SHP77 treated with DMSO at 0.1 percent for 48 hours (cell line): ENCODE data around the gene ARSG.
A peak's percentile ranks its signal among the peaks of the same experiment; 100 is the strongest.
"Not testable (repeated sequence)": the region's sequence is repeated elsewhere in the genome, so short reads cannot be mapped to it uniquely, and the experiment has no call there.

Source experiments
- DNase-seq: peaks from one replicate; lab custom pipeline; 2025; lab: John Stamatoyannopoulos, UW

The ARSG gene

DNA sequence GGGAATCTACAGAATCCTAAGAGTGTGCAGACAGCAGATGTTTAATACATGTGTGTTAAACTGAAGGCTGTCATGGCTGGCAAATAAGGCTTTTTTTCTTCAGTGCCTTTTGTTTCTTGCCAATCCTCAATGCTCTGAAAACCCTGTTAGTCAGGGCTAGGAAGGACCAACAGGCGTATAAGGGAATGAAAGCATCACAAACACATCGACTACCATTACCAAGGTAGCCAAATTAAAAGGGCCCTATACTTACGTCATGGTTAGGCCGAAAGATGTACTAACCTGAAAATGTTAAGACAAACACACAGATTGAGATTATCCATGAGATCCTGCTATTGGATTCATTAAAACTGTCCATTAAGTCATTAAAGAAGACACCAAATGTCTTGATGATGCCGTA is 13.5 kb upstream of the ARSG start:
- no peak for DNase-seq

DNA sequence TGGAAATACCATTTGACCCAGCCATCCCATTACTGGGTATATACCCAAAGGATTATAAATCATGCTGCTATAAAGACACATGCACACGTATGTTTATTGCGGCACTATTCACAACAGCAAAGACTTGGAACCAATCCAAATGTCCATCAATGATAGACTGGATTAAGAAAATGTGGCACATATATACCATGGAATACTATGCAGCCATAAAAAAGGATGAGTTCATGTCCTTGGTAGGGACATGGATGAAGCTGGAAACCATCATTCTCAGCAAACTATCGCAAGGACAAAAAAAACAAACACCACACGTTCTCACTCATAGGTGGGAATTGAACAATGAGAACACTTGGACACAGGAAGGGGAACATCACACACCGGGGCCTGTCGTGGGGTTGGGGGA is 9.3 kb upstream of the ARSG start:
- DNase-seq: not testable (repeated sequence)

- no peak for DNase-seq
These were observed 2.9 kb upstream of the ARSG start for GRCh38 chr17:68288375-68288774.

GRCh38 chr17:68288804-68289203 is 2.5 kb upstream of the ARSG start:
- no peak for DNase-seq

DNA sequence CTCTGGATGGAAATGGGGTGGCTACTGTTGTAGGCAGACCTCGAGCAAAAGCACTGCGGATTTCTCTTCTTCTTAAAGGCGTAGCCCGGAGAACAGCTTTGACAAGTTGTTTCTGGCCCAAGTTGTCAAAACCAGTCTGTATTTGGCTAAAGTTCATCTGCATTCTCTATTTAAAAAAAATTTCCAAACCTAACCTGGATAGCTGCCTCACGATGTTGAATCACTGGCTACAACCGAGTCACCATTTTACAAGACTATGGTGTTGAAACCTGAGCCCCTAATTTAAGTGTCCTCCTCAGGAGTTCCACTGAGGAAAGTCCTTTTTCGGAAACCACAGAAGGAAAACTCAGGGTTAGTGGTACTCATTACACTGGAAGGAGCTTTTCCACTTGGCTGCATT is 1.8 kb upstream of the ARSG start:
- DNase-seq: no peak

DNA sequence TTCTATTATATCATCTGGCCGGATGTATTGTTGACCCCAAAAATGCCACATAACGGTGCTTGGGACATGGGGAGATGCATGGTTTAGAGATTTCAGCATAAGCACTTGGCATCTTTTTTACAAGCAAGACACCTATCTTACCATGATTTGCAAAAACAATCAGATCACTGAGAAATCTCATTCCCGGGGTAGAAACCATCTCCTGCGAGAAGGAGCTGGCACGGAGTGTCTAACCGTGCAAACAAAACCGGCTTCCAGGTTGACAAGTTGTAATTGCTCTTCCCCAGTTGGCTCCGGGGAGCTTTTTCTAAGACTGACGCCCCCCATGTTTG is 1.4 kb upstream of the ARSG start:
- DNase-seq: no peak

DNA sequence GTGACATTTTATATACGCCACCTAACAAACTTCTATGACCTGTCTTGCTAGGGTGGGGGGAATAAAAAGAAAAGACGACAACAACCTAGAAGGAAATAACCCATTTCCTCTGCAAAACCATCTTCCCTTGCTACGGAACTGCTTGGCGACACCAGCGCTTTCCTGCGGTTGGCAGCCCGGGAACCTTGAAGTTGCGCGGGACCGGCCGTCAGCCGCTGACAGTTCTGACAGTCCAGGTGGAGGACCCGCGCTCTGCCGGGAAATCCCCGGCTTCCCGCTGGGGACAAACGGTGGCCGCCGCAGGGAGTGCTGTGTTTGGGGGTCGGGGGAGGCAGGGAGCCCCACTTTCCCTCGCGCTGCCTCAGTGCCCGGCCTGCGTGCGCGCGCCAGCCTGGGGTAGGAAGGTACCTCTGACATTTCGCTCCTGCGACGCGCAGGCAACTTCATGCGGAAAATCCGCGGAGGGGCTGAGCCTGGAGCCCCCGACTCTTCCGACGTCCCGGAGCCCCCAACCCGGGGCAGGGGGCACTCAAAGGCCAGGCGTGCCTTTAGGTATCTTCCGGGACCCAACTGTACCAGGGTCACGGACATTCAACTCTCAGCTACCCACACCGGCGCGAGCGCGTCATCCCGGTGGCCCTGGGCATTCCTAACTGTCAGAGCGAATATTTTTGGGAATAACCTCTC is 884 bp upstream of the ARSG start:
- no peak for DNase-seq

- no peak for DNase-seq
These were observed 767 bp downstream of the ARSG start for GRCh38 chr17:68291836-68292688.

GRCh38 chr17:68292689-68293040 is 1.4 kb downstream of the ARSG start:
- DNase-seq: no peak

- DNase-seq: no peak
These were observed 2.3 kb downstream of the ARSG start for GRCh38 chr17:68293490-68294195.

- no peak for DNase-seq
These were observed 2.9 kb downstream of the ARSG start for GRCh38 chr17:68294196-68294555.

DNA sequence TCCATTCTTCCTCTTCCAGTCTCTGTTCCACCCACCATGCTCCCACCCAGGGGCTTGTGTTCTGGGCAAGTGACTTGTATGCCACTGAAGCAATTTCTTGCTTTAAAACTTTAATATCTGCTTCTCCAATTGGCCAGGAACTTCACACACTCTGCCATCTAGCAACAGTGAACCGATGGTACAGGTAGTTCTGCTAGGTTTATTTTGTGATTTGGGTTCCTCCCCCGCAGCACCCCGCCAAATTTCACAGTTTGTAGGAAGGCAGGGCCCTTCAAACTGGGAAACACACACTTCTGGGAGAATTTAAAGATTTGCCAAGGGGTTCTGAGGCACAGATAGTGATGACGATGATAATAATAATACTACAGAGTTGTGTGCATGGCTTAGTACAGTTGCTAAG is 3.3 kb downstream of the ARSG start:
- DNase-seq: no peak

DNA sequence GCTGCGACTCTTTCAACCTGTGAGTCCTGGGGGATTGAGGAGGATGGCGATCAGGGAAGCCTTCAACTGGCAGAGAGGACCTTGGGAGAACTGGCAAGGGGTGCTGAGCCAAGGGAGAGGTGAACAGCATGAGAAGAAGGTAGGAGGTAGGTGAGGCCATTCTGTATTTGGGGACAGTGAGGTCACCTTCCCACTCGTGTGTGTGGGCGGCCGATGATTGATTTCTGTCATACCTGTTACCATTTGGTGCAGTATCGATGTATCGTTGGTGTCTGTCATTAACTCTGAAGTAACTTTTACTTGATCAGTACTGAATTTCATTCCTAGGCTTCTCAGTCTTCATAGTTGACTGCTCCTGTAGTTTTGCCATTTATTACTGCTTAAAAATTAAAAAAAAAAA is 3.8 kb downstream of the ARSG start:
- no peak for DNase-seq

- DNase-seq: no peak
These were observed 5.2 kb downstream of the ARSG start for GRCh38 chr17:68296217-68297191.

DNA sequence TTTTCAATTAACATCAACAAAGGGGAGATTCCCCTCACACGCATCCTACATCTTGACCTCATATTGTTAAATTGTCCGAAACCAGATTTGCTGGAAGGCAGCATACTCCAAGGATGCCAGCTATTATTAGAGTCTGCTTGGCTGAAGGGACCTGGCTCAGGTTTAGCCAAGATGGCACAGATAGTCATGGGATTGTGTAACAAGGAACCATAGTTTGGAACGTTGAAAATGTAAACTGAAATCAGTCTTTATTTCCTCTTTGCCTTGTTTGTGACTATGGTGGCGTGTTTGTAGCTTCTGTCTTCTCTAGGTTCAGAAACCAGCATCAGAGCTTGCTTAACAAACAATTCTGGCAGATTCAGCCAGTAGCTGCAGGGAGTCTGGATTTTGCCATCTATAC is 5.9 kb downstream of the ARSG start:
- no peak for DNase-seq

GRCh38 chr17:68298601-68299000 is 7.3 kb downstream of the ARSG start:
- no peak for DNase-seq

GRCh38 chr17:68299817-68300216 is 8.5 kb downstream of the ARSG start:
- DNase-seq: no peak

GRCh38 chr17:68301438-68301959 is 10.2 kb downstream of the ARSG start:
- no peak for DNase-seq

GRCh38 chr17:68302066-68302564 is 10.8 kb downstream of the ARSG start:
- peak; percentile 73 for DNase-seq

GRCh38 chr17:68302666-68303065 is 11.4 kb downstream of the ARSG start:
- no peak for DNase-seq

DNA sequence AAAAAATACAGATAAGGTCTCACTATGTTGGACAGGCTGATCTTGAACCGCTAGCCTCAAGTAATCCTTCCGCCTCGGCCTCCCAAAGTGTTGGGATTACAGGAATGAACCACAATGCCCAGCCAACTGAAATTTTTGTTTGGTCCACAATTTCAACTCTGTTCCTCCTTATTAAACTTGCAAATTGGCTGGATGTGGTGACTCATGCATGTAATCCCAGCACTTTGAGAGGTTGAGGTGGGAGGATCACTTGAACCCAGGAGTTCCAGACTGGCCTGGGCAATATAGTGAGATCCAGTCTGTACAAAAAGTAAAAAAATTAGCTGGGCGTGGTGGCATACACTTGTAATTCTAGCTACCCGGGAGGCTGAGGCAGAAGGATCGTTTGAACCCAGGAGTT is 13.4 kb downstream of the ARSG start:
- DNase-seq: no peak

DNA sequence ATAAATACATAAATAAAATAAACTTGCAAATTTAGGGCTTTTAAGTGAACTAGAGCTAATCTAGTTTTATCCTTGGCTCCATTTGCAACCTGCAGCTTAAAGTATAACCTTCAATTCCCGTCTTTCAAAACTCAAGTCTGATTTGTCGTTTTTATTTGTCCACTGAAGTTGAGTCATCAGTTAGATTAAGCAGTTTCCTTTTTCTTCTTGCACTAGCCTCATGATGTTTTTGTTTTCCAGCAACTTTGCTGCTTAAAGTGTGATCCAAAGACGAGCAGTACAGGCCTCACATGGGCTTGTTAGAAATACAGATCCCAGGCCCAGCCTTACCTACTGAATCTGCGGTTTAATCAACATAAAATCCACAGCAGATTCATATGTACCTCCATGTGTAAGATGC is 13.8 kb downstream of the ARSG start:
- DNase-seq: no peak
